Tibial artery (tissue), 4 donors: ENCODE data around the gene GNGT1.
"Not testable (repeated sequence)": the region's sequence is repeated elsewhere in the genome, so short reads cannot be mapped to it uniquely, and the experiment has no call there.

ENCODE experiments used
- DNase-seq, 2 donors: peaks; one replicate each; pipeline ENCODE4 v3.0.0-alpha.2; 2019
- H3K27ac ChIP-seq, 2 donors: fragments of 200-600 bp; sonication (generic) in 1 of 2; 1 replicate in 1 of 2; 2 replicates in 1 of 2; pipeline ENCODE4 v1.5.1; 2018 to 2019; ENCODE audit warnings: mild to moderate bottlenecking in 1 of 2
- H3K27me3 ChIP-seq, 2 donors: fragments of 200-600 bp; sonication (generic) in 1 of 2; one replicate each; pipeline versions ENCODE4 v1.5.1 to v1.6.0; 2016 to 2019
- H3K36me3 ChIP-seq, 3 donors: fragments of 200-600 bp; sonication (generic) in 2 of 3; one replicate each; pipeline ENCODE4 v1.5.1; 2016 to 2019; ENCODE audit warnings: mild to moderate bottlenecking in 2 of 3
- H3K4me1 ChIP-seq, 4 donors: fragments of 200-600 bp; sonication (generic) in 2 of 4; 1 replicate in 3 of 4; 2 replicates in 1 of 4; pipeline ENCODE4 v1.5.1; 2016 to 2019
- H3K4me3 ChIP-seq, 2 donors: fragments of 200-600 bp; sonication (generic) in 1 of 2; 1 replicate in 1 of 2; 2 replicates in 1 of 2; pipeline ENCODE4 v1.5.1; 2018 to 2019; ENCODE audit warnings: mild to moderate bottlenecking in 2 of 2
- H3K9me3 ChIP-seq, 3 donors: fragments of 200-600 bp; sonication (generic) in 1 of 3; one replicate each; pipeline ENCODE4 v1.5.1; 2016 to 2019
- intact Hi-C: fragments of 100-400 bp; cut with DNase I; formaldehyde crosslinking; loops from one replicate; pipeline ENCODE4 v1.15.0; 2023; ENCODE audit warnings: low total_unique reads
- TF ChIP-seq, protein P1 (sequence below), 2 experiments: fragments of 200-600 bp in 1 of 2; fragments of 450-650 bp in 1 of 2; IDR thresholded peaks; one replicate each; pipeline ENCODE4 v1.5.1; 2017 to 2019; ENCODE audit warnings: antibody characterized with exemption in 2 of 2, mild to moderate bottlenecking in 1 of 2, moderate library complexity in 1 of 2

The GNGT1 gene

DNA sequence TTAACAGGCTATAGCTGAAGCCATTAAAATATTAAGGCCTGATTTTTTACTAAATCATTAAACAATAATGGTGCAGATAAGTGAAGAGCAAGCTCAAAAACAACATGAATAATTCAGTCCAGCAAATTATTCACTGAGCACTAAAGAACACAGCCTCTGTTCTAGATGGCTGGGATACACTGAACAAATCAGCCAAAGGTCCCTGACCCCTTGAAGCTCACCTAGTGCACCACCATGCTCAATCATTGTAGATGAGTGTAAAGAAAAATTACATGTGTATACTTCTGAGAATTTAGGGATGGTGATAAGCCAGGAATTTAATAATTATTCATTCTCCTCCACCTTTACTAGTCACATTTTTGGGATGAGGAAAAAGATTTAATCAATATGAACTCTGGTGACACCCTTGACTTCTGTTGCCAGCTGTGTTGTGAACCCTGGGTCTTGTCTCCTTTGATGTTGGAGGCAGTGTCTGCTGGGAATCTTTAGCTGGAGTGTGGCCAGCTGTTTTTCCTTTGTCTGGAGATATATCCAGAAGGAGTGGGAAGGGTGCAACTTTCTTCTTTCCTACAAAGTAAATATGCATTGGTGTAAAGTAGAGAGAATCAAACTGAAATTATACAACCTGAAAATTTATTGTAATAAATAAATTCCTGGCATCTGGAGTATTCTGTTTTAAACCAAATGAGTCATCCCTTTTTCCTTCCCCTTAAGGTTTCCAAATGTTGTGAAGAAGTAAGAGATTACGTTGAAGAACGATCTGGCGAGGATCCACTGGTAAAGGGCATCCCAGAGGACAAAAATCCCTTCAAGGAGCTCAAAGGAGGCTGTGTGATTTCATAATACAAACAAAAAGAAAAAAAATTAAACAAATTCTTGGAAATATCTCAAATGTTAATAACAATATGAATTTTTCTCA, 4.0 kb downstream of the GNGT1 start:
- Histone ChIP-seq H3K9me3 (no peaks in the 10 kb centered on the region), H3K27me3 (no peaks in the 10 kb centered on the region), H3K36me3 (no peaks in the 10 kb centered on the region), H3K4me3 (no peak overlapping the region), H3K27ac (no peak overlapping the region), H3K4me1 (peaks cover 0 to 7% (median 2%) of the 10 kb centered on the region in 4 donors)
- TF ChIP-seq, protein P1, sequence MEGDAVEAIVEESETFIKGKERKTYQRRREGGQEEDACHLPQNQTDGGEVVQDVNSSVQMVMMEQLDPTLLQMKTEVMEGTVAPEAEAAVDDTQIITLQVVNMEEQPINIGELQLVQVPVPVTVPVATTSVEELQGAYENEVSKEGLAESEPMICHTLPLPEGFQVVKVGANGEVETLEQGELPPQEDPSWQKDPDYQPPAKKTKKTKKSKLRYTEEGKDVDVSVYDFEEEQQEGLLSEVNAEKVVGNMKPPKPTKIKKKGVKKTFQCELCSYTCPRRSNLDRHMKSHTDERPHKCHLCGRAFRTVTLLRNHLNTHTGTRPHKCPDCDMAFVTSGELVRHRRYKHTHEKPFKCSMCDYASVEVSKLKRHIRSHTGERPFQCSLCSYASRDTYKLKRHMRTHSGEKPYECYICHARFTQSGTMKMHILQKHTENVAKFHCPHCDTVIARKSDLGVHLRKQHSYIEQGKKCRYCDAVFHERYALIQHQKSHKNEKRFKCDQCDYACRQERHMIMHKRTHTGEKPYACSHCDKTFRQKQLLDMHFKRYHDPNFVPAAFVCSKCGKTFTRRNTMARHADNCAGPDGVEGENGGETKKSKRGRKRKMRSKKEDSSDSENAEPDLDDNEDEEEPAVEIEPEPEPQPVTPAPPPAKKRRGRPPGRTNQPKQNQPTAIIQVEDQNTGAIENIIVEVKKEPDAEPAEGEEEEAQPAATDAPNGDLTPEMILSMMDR (IDR thresholded peaks at IDR 0.05) = no peak
- intact Hi-C loops = no loop called here
- DNase-seq = peak in 1 of 2 donors; percentile 37

DNA sequence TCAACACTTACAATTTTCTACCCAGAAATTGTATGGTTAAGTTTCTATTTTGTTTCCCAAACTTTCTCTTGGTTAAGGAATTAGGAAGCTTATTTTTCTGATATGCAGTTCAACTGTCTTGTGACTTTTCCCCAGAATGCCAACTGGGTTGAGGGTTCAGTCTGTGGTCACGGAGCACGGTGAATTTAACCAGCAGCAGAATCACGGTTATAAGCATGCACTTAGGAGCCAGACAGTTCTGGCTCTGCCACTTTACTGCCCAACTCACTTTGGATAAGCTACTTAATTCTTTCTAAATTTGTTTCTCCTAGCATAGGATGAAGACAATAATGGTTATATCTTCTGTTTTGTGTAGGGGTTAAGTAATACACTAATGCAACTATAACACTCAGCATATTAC, 4.9 kb downstream of the GNGT1 start:
- H3K27ac ChIP-seq, intact Hi-C loops, H3K27me3 ChIP-seq, H3K4me1 ChIP-seq, H3K4me3 ChIP-seq, H3K36me3 ChIP-seq, H3K9me3 ChIP-seq, DNase-seq: not testable (repeated sequence)

DNA sequence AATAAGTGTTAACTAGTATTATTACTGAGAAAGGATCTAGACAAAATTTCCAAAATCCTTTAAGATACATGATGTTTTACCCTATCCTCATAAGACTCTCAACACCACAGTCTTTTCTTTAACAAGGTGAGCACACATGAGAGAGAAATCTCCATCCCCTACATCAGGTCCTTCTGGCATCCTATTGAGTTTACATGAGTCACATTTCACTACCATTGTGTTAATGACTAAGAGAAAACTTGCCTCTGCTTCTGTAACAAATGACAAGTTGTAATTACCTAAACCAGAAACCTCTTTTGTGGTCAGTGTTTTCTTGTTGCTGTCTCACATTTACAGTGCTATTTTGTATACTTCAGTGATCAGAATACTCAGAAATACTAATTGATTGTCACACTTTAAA, 5.3 kb downstream of the GNGT1 start:
- H3K27me3 ChIP-seq, H3K27ac ChIP-seq, DNase-seq, intact Hi-C loops, H3K36me3 ChIP-seq, H3K4me3 ChIP-seq, H3K9me3 ChIP-seq, H3K4me1 ChIP-seq: not testable (repeated sequence)

DNA sequence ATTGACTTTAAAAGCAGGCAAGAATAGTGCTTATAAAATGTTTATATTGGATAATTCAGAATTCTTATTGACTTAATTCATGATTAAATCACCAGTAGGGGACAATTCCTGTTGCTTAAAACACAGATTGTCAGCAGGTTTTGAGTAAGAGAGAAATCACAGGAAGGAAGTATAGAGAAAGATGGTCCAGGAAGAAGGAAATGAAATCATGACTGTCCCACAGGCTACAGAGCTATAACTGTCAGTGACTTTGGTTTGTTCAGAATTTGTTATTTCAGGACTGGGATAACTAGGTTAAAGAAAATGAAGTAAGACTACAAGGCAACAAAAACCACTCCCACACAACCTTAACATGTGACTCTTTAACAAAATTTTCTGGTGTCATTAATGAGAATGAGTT, 6.8 kb downstream of the GNGT1 start:
- Histone ChIP-seq H3K4me1 (peaks cover 0 to 7% (median 2%) of the 10 kb centered on the region in 4 donors), H3K27ac (no peak overlapping the region), H3K27me3 (no peaks in the 10 kb centered on the region), H3K9me3 (no peaks in the 10 kb centered on the region), H3K36me3 (no peaks in the 10 kb centered on the region), H3K4me3 (no peak overlapping the region)
- DNase-seq = no peak
- TF ChIP-seq, protein P1 (IDR thresholded peaks at IDR 0.05) = no peak
- intact Hi-C loops = no loop called here

DNA sequence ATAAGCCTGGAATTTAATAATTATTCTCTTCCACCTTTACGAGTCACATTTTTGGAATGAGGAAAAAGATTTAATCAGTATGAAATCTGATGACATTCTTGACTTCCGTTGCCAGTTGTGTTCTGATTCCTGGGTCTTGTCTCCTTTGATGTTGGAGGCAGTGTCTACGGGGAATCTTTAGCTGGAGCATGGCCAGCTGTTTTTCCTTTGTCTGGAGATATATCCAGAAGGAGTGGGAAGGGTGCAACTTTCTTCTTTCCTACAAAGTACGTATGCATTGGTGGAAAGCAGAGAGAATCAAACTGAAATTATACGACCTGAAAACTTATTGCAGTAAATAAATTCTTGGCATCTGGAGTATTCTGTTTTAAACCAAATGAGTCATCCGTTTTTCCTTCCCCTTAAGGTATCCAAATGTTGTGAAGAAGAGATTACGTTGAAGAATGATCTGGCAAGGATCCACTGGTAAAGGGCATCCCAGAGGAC, 8.3 kb downstream of the GNGT1 start:
- no peak overlapping the region for H3K27ac ChIP-seq
- H3K36me3 ChIP-seq = no peaks in the 10 kb centered on the region
- intact Hi-C loops = no loop called here
- TF ChIP-seq, protein P1 (IDR thresholded peaks at IDR 0.05) = no peak
- DNase-seq = no peak
- H3K4me1 ChIP-seq = peaks cover 0 to 7% (median 2%) of the 10 kb centered on the region in 4 donors
- no peaks in the 10 kb centered on the region for H3K9me3 ChIP-seq
- H3K4me3 ChIP-seq = no peak overlapping the region
- H3K27me3 ChIP-seq = no peaks in the 10 kb centered on the region

DNA sequence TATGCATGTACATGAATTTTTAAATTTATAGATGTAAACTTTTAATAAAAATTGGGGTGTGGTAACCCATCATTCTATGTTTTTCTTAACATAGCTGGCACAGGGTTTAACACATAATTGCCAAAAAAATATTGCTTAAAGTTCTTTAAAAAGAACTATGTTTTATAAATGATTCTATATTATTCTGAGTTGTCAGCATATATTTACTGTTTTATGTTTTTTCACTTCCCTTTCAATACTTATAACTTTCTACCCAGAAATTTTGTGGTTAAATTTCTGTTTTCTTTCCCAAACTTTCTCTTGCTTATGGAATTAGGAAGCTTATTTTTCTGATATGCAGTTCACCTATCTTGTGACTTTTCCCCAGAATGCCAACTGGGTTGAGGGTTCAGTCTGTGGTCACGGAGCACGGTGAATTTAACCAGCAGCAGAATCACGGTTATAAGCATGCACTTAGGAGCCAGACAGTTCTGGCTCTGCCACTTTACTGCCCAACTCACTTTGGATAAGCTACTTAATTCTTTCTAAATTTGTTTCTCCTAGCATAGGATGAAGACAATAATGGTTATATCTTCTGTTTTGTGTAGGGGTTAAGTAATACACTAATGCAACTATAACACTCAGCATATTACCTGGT, 9.0 kb downstream of the GNGT1 start:
- DNase-seq, H3K27me3 ChIP-seq, H3K4me3 ChIP-seq, H3K4me1 ChIP-seq, H3K27ac ChIP-seq, H3K36me3 ChIP-seq, intact Hi-C loops, H3K9me3 ChIP-seq: not testable (repeated sequence)

DNA sequence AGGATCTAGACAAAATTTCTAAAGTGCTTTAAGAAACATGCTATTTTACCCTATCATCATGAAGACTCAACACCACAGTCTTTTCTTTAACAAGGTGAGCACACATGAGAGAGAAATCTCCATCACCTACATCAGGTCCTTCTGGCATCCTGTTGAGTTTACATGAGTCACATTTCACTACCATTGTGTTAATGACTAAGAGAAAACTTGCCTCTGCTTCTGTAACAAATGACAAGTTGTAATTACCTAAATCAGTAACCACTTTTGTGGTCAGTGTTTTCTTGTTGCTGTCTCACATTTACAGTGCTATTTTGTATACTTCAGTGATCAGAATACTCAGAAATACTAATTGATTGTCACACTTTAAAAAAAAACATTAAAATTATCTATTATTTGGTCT, 9.5 kb downstream of the GNGT1 start:
- DNase-seq, H3K9me3 ChIP-seq, H3K27me3 ChIP-seq, H3K4me3 ChIP-seq, H3K4me1 ChIP-seq, H3K27ac ChIP-seq, H3K36me3 ChIP-seq, intact Hi-C loops: not testable (repeated sequence)

DNA sequence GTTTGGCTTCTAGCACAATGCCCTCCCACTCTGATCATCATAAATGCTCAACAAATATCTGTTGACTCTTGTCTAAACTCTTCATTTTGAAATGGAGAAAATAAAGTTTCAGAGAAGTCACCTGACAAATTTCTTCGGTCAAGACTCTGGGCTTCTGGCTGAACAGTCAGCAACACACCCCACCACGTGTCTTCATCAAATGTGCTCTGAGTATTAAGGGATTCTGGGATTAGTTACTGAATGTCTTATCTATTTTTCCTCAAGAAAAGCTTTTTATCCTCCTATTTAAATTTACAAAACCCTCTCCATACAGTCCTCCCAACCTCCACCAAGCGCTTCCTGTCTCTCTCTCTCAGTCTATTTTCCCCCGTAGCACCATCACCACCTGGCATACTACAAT, 9.9 kb downstream of the GNGT1 start:
- DNase-seq, H3K27ac ChIP-seq, H3K4me1 ChIP-seq, H3K27me3 ChIP-seq, H3K9me3 ChIP-seq, H3K4me3 ChIP-seq, intact Hi-C loops, H3K36me3 ChIP-seq: not testable (repeated sequence)
